Left lung (tissue), 10 donors: ENCODE measurements around the gene FANCC. TPM values are rescaled to one million over a fixed set of nuclear protein-coding genes. Genes with fewer than 3 reads are reported as not detected.
A peak's percentile ranks its signal among the peaks of the same experiment; 100 is the strongest.

Experiments
- ATAC-seq: fragments of 200-7000 bp; cut with Tn5 transposase; one replicate; pipeline ENCODE4 v1.9.1; 2020; ENCODE audit warnings: moderate library complexity
- DNase-seq, 4 donors: peaks; one replicate each; pipeline ENCODE4 v3.0.0-alpha.2; 2013 to 2020
- H3K27ac ChIP-seq, 2 donors: fragments of 200-600 bp; sonication (generic) in 1 of 2; one replicate each; pipeline versions ENCODE4 v1.5.0 to v1.8.0; 2020 to 2021
- H3K27me3 ChIP-seq, 2 donors: fragments of 200-600 bp; sonication (generic) in 1 of 2; one replicate each; pipeline versions ENCODE4 v1.5.0 to v1.8.0; 2020 to 2021
- H3K36me3 ChIP-seq, 2 donors: fragments of 200-600 bp; sonication (generic) in 1 of 2; one replicate each; pipeline versions ENCODE4 v1.5.0 to v1.8.0; 2020 to 2021
- H3K4me1 ChIP-seq, 2 donors: fragments of 200-600 bp; one replicate each; pipeline ENCODE4 v1.8.0; 2021
- H3K4me3 ChIP-seq, 2 donors: fragments of 200-600 bp; sonication (generic) in 1 of 2; one replicate each; pipeline versions ENCODE4 v1.5.0 to v1.8.0; 2020 to 2021; ENCODE audit warnings: mild to moderate bottlenecking in 1 of 2
- H3K9me3 ChIP-seq, 2 donors: fragments of 200-600 bp; sonication (generic) in 1 of 2; one replicate each; pipeline versions ENCODE4 v1.5.0 to v1.8.0; 2020 to 2021
- CTCF ChIP-seq, 2 donors: fragments of 200-600 bp; sonication (generic) in 1 of 2; IDR thresholded peaks; one replicate each; pipeline versions ENCODE4 v1.5.0 to v1.8.0; 2021; ENCODE audit warnings: antibody characterized with exemption in 2 of 2
- intact Hi-C, 2 donors: fragments of 100-400 bp; cut with DNase I; formaldehyde crosslinking; loops; one replicate each; pipeline versions ENCODE4 v1.11.2 to v1.14.2; 2022
- polyA plus RNA-seq, 6 donors: library from polyadenylated mRNA; unstranded; fragments of 120-200 nt; gene quantifications; one replicate each; pipeline ENCODE4 v1.2.1, GENCODE V29; 2013; ENCODE audit not compliant: insufficient read length in 6 of 6
- total RNA-seq, 2 donors: library from RNA; stranded (reverse); fragmentation: NEBNext Ultra II Directional; extraction: Animal tissue kit (Norgen Biotek cat#: 25700); gene quantifications; one replicate each; pipeline ENCODE4 v1.2.1, GENCODE V29; 2021
- donor health status: DM: no; HTN: yes; CAD: no.
- donor health status: DM: no; HTN: no; CAD: no.

The FANCC gene
- total and polyA plus RNA-seq, 8 donors = 11.5 to 27.4 (median 25.7) TPM

- intact Hi-C loops = loop anchor here (5.0 to 10.0 kb wide), 3 partner anchors 337 to 442 kb away; no protein-coding TSS in a partner anchor
- Histone ChIP-seq H3K9me3 (no peaks in the 10 kb centered on the region), H3K27me3 (no peaks in the 10 kb centered on the region), H3K27ac (no peak overlapping the region), H3K36me3 (no peaks in the 10 kb centered on the region), H3K4me1 (peaks cover 0 to 6% of the 10 kb centered on the region in 2 donors), H3K4me3 (no peak overlapping the region)
- DNase-seq (peak in 1 of 4 donors; percentile 44), ATAC-seq (no peak)
- no peak for TF ChIP-seq CTCF (IDR thresholded peaks at IDR 0.05)
These were observed 192.7 kb downstream of the FANCC start for GRCh38 chr9:95124582-95125367.

GRCh38 chr9:95120781-95121370, 196.6 kb downstream of the FANCC start:
- Histone ChIP-seq H3K27ac (no peak overlapping the region), H3K27me3 (no peaks in the 10 kb centered on the region), H3K36me3 (no peaks in the 10 kb centered on the region), H3K4me1 (no peaks in the 10 kb centered on the region), H3K9me3 (no peaks in the 10 kb centered on the region), H3K4me3 (no peak overlapping the region)
- intact Hi-C loops = loop anchor here in 1 of 2 donors (5.0 to 10.0 kb wide), 2 partner anchors 334 to 436 kb away; no protein-coding TSS in a partner anchor
- DNase-seq (no peak), ATAC-seq (no peak)
- no peak for TF ChIP-seq CTCF (IDR thresholded peaks at IDR 0.05)

GRCh38 chr9:95118596-95118995, 198.9 kb downstream of the FANCC start:
- no peak for DNase-seq
- ATAC-seq = no peak
- intact Hi-C loops = no loop called here
- no peak for TF ChIP-seq CTCF (IDR thresholded peaks at IDR 0.05)
- Histone ChIP-seq H3K27ac (no peak overlapping the region), H3K4me1 (no peaks in the 10 kb centered on the region), H3K36me3 (no peaks in the 10 kb centered on the region), H3K27me3 (no peaks in the 10 kb centered on the region), H3K4me3 (no peak overlapping the region), H3K9me3 (no peaks in the 10 kb centered on the region)

GRCh38 chr9:95116808-95117204, 200.7 kb downstream of the FANCC start:
- no peaks in the 10 kb centered on the region for H3K9me3 ChIP-seq
- no peaks in the 10 kb centered on the region for H3K27me3 ChIP-seq
- H3K4me3 ChIP-seq = no peak overlapping the region
- no peaks in the 10 kb centered on the region for H3K4me1 ChIP-seq
- TF ChIP-seq CTCF (IDR thresholded peaks at IDR 0.05) = no peak
- H3K27ac ChIP-seq = no peak overlapping the region
- ATAC-seq (peak; percentile 26), DNase-seq (no peak)
- intact Hi-C loops = no loop called here
- H3K36me3 ChIP-seq = peaks cover 0 to 1% of the 10 kb centered on the region in 2 donors
